Nephron (organoid): Measurements from ENCODE around the gene FHL5.

Source experiments
- H3K27ac Mint-ChIP-seq, 3 experiments: 2 replicates each; pipeline ENCODE4 v1.8.0; 2020; ENCODE audit warnings: mixed read lengths in 3 of 3, mild to moderate bottlenecking in 2 of 3, moderate library complexity in 1 of 3
- H3K27me3 Mint-ChIP-seq: 2 replicates; pipeline ENCODE4 v1.8.0; 2021; ENCODE audit warnings: low read depth, mild to moderate bottlenecking, moderate library complexity, mixed read lengths
- H3K36me3 Mint-ChIP-seq: 2 replicates; pipeline ENCODE4 v1.8.0; 2020; ENCODE audit warnings: low read depth, mixed read lengths
- H3K4me1 Mint-ChIP-seq: 2 replicates; pipeline ENCODE4 v1.8.0; 2020; ENCODE audit warnings: mixed read lengths
- H3K4me3 Mint-ChIP-seq, 3 experiments: 2 replicates each; pipeline ENCODE4 v1.8.0; 2020; ENCODE audit warnings: mild to moderate bottlenecking in 3 of 3, mixed read lengths in 3 of 3, moderate library complexity in 2 of 3
- H3K9me3 Mint-ChIP-seq: 2 replicates; pipeline ENCODE4 v1.8.0; 2020; ENCODE audit warnings: mixed read lengths
- TF ChIP-seq, protein P1 (sequence below), 3 experiments: fragments of 200-600 bp; sonication (generic); IDR thresholded peaks; one replicate each; pipeline ENCODE4 v1.5.0; 2021; ENCODE audit warnings: antibody characterized with exemption in 3 of 3; ENCODE audit not compliant: unreplicated experiment in 3 of 3

The FHL5 gene, protein sequence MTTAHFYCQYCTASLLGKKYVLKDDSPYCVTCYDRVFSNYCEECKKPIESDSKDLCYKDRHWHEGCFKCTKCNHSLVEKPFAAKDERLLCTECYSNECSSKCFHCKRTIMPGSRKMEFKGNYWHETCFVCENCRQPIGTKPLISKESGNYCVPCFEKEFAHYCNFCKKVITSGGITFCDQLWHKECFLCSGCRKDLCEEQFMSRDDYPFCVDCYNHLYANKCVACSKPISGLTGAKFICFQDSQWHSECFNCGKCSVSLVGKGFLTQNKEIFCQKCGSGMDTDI

DNA sequence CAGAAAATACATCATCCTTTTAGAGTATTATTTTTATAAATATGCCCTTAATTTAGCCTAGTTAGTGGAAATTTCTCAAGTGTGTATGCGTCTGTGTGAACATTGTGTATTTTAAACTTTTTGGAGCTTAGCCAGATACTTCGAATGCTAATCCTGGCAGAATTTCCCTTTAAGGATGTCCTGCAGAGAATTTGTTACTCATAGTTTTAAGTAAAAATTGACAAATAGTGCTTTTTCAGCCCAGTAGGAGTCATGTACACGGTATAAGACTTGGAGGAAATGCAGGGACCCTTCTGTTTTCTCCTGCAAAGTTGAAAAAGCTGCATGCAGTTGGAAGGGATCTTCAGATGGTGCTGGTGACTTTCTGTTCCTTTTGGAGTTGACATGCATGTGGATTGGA lies at the start of gene FHL5:
FHL5 (plus strand) TSS at position 243 of the 400 bp plus-strand sequence. CDS start 40,486 bp downstream, outside the sequence.
- Mint-ChIP-seq H3K27ac (peak within 1 kb of the TSS in 2 of 3 experiments; percentile 83 to 91), H3K4me1 (peaks cover 10% of the 10 kb centered on the region), H3K9me3 (peaks cover 1% of the 10 kb centered on the region), H3K27me3 (peaks cover 4% of the 10 kb centered on the region), H3K4me3 (peak within 1 kb of the TSS in 2 of 3 experiments; percentile 58 to 74), H3K36me3 (no peaks in the 10 kb centered on the region)
- TF ChIP-seq, protein P1, sequence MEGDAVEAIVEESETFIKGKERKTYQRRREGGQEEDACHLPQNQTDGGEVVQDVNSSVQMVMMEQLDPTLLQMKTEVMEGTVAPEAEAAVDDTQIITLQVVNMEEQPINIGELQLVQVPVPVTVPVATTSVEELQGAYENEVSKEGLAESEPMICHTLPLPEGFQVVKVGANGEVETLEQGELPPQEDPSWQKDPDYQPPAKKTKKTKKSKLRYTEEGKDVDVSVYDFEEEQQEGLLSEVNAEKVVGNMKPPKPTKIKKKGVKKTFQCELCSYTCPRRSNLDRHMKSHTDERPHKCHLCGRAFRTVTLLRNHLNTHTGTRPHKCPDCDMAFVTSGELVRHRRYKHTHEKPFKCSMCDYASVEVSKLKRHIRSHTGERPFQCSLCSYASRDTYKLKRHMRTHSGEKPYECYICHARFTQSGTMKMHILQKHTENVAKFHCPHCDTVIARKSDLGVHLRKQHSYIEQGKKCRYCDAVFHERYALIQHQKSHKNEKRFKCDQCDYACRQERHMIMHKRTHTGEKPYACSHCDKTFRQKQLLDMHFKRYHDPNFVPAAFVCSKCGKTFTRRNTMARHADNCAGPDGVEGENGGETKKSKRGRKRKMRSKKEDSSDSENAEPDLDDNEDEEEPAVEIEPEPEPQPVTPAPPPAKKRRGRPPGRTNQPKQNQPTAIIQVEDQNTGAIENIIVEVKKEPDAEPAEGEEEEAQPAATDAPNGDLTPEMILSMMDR (IDR thresholded peaks at IDR 0.05; ENCODE audit: unreplicated experiment in 3 of 3): no peak

DNA sequence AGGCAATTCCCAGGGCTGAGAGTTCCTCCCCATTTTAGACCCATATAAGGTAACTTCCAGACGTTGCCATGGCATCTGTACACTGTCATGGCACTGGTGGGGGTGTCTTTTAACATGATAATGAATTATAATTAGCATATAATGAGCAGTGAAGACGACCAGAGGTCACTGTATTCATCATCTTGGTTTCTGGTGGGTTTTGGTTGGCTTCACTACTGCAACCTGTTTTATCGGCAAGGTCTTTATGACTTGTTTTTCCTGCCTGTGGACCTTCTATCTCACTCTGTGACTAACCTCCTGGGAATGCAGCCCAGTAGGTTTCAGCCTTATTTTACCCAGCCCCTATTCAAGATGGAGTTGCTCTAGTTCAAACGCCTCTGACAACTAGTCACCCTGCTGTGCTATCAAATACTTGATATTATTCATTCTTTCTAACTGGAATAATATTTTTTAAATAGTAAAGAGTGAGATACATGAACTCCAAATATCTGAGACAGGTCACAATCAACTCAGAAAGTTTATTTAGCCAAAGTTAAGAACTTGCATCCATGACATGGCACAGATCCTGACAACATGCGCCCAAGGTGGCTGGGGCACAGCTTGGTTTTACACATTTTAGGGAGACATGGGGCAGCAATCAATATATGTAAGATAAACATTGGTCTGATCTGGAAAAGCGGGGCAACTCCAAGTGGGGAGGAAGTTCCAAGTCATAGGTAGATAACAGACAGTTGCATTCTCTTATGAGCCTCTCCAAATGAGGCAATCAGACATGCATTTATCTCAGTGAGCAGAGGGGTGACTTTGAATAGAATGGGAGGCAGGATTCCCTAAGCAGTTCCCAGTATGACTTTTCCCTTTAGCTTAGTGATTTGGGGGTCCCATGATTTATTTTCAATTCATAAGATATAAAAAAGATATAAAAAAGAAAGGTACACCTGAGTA lies 42.5 kb upstream of the FHL5 start:
- Mint-ChIP-seq H3K27me3 (no peaks in the 10 kb centered on the region), H3K4me3 (peak overlapping the region; percentile 100), H3K9me3 (no peaks in the 10 kb centered on the region), H3K36me3 (peaks cover 7% of the 10 kb centered on the region), H3K27ac (peak overlapping the region; percentile 100), H3K4me1 (peaks cover 34% of the 10 kb centered on the region)
- TF ChIP-seq, protein P1 (IDR thresholded peaks at IDR 0.05; ENCODE audit: unreplicated experiment in 3 of 3): no peak

DNA sequence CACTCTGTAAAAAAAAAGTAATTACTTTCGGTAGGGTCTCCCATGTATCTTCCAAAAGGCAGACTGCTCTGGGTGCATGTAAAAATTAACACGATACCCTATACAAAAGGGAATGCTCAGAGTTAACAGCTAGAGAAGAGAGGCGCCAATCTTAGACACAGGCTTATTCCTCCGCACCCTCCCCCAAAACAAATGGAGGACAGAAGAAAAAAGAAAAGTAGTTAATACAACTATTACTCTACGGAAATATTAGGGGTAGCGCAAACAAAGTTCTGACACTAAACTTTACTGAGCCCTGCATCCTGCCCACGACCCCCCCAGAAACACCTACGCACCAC lies 41.7 kb upstream of the FHL5 start:
- Mint-ChIP-seq H3K36me3 (peaks cover 11% of the 10 kb centered on the region), H3K27me3 (no peaks in the 10 kb centered on the region), H3K4me1 (peaks cover 26% of the 10 kb centered on the region), H3K9me3 (no peaks in the 10 kb centered on the region), H3K4me3 (peak overlapping the region; percentile 100), H3K27ac (peak overlapping the region; percentile 100)
- TF ChIP-seq, protein P1 (IDR thresholded peaks at IDR 0.05; ENCODE audit: unreplicated experiment in 3 of 3): no peak

DNA sequence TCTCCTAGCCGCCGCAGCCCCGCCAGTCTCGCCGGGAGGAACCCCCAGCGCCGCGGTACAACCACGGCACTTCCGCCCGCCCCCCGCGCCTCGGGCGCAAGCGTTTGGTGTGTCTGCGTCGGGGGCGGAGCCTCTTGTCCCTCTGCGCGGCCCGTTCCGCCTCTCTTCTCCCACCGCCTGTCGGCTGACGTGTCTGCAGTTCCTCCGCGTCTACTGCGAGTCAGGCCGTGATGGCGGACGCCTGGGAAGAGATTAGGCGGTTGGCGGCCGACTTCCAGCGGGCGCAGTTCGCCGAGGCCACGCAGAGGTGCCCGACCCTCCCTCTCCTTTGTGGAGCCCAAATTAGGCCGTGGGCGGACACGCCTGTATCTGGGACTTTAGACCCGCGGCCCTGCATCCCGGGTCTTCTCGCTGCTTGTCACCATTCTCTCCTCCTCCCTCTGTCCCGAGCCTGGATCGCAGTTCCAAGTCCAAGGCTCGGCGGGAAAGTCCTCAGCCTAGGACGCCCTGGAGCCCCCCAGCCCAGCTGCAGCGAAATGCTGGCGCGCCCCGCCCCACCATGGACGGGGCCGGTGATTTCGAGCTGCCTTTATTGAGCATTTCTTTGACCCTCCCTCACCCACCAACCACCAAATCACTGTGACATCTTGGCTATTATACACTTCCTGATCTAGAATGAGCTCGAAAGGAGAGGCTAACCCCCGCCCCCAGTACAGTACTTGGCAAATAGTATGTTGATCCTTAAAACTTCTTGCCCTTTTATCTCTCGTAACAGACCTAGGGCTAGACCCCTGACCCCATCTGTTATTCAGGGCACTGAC lies 41.1 kb upstream of the FHL5 start, which contains the start of gene UFL1:
UFL1 (plus strand) TSS at position 163 of the 821 bp plus-strand sequence; CDS start at position 231, 68 bp downstream.
- H3K27ac Mint-ChIP-seq: peak within 1 kb of the TSS; percentile 100

DNA sequence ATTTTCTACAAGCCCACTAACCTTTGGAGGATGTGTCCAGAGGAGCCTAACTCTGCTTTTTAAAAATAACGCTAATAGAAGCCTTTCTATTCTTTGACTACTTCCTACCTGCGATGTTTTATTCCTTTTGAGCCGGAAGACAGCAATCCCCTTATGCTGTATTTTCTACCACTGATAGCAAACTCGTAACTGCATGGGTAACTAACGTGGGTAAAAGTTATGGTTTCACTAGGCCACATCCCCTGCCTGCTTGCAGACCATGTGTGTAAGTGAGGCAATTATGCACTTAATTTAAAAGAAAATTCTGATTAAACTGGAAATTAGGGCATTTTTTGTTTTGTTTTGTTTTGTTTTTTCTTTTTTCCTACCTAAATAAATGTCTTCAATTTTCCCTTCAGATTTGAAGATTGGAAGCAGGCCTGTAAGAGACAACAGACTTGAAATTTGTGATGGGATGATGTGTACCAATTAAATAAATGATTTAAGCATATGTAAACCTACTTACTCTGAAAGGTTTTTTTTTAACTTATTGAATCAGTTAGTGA lies 40.4 kb upstream of the FHL5 start:
- peak overlapping the region; percentile 100 for H3K27ac Mint-ChIP-seq
- TF ChIP-seq, protein P1 (IDR thresholded peaks at IDR 0.05; ENCODE audit: unreplicated experiment in 3 of 3): no peak
- H3K4me1 Mint-ChIP-seq: peaks cover 24% of the 10 kb centered on the region
- H3K27me3 Mint-ChIP-seq: no peaks in the 10 kb centered on the region
- H3K4me3 Mint-ChIP-seq: peak overlapping the region; percentile 100
- peaks cover 22% of the 10 kb centered on the region for H3K36me3 Mint-ChIP-seq
- no peaks in the 10 kb centered on the region for H3K9me3 Mint-ChIP-seq

More for the DNA sequence above, 41.1 kb upstream of the FHL5 start, which contains the start of gene UFL1:
- no peaks in the 10 kb centered on the region for H3K27me3 Mint-ChIP-seq
- H3K4me1 Mint-ChIP-seq: peaks cover 24% of the 10 kb centered on the region
- H3K36me3 Mint-ChIP-seq: peaks cover 17% of the 10 kb centered on the region
- no peaks in the 10 kb centered on the region for H3K9me3 Mint-ChIP-seq
- TF ChIP-seq, protein P1 (IDR thresholded peaks at IDR 0.05; ENCODE audit: unreplicated experiment in 3 of 3): no peak
- peak within 1 kb of the TSS; percentile 100 for H3K4me3 Mint-ChIP-seq
